HT-29 (cell line): ENCODE results near the gene SH3RF3. TPM values are rescaled to one million over a fixed set of nuclear protein-coding genes. Genes with fewer than 3 reads are reported as not detected.

Experiments used
- DNase-seq: peaks from one replicate; pipeline ENCODE4 v3.0.0-alpha.2; 2015; ENCODE audit warnings: low spot score
- total RNA-seq: library from RNA; depleted of rRNA; stranded (reverse); fragments of >200 nt; shearing (Covaris generic); gene quantifications from 2 replicates; pipeline ENCODE4 v1.2.3, GENCODE V29; 2014

The SH3RF3 gene
- total RNA-seq, 1 experiment from 2014 or later = 0.05 TPM

GRCh38 chr2:109282865-109283264 lies 153.9 kb downstream of the SH3RF3 start:
- DNase-seq = no peak

GRCh38 chr2:109284826-109285225 lies 155.8 kb downstream of the SH3RF3 start:
- DNase-seq = no peak

- DNase-seq = no peak
These were observed 156.2 kb downstream of the SH3RF3 start for GRCh38 chr2:109285244-109285651.

- DNase-seq = no peak
These were observed 158.4 kb downstream of the SH3RF3 start for GRCh38 chr2:109287413-109287812.

- no peak for DNase-seq
These were observed 158.8 kb downstream of the SH3RF3 start for GRCh38 chr2:109287838-109288237.

GRCh38 chr2:109288544-109289368 lies 159.8 kb downstream of the SH3RF3 start:
- no peak for DNase-seq

- no peak for DNase-seq
These were observed 160.7 kb downstream of the SH3RF3 start for GRCh38 chr2:109289504-109290222.

GRCh38 chr2:109290887-109291643 lies 162.1 kb downstream of the SH3RF3 start:
- no peak for DNase-seq

- DNase-seq = no peak
These were observed 163.4 kb downstream of the SH3RF3 start for GRCh38 chr2:109292386-109292785.

GRCh38 chr2:109293663-109294062 lies 164.7 kb downstream of the SH3RF3 start:
- no peak for DNase-seq

- DNase-seq = no peak
These were observed 165.5 kb downstream of the SH3RF3 start for GRCh38 chr2:109294523-109294922.

- no peak for DNase-seq
These were observed 166.2 kb downstream of the SH3RF3 start for GRCh38 chr2:109295070-109295780.

GRCh38 chr2:109295781-109296117 lies 166.7 kb downstream of the SH3RF3 start:
- no peak for DNase-seq

GRCh38 chr2:109297566-109298490 lies 168.8 kb downstream of the SH3RF3 start:
- DNase-seq = no peak

GRCh38 chr2:109298851-109299250 lies 169.8 kb downstream of the SH3RF3 start:
- DNase-seq = no peak

GRCh38 chr2:109299536-109299935 lies 170.5 kb downstream of the SH3RF3 start:
- DNase-seq = no peak

- DNase-seq = no peak
These were observed 171.6 kb downstream of the SH3RF3 start for GRCh38 chr2:109300582-109300981.

- no peak for DNase-seq
These were observed 172.7 kb downstream of the SH3RF3 start for GRCh38 chr2:109301746-109302145.

- DNase-seq = no peak
These were observed 173.3 kb downstream of the SH3RF3 start for GRCh38 chr2:109302319-109302718.

- DNase-seq = no peak
These were observed 175.2 kb downstream of the SH3RF3 start for GRCh38 chr2:109304242-109304641.
